H1 (cell line): ENCODE measurements around the gene MELTF. TPM values are rescaled to one million over a fixed set of nuclear protein-coding genes. Genes with fewer than 3 reads are reported as not detected.

Experiments
- POU5F1 ChIP-seq: IDR thresholded peaks from 2 replicates; pipeline ENCODE4 v1.6.1; 2011; ENCODE audit warnings: low read depth, mild to moderate bottlenecking, low read length, moderate library complexity
- RBBP5 ChIP-seq: IDR thresholded peaks from 2 replicates; pipeline ENCODE4 v1.7.1; 2012; ENCODE audit warnings: low read depth, mild to moderate bottlenecking, inconsistent platforms, low read length, moderate library complexity, borderline replicate concordance
- RFX5 ChIP-seq: IDR thresholded peaks from 2 replicates; pipeline ENCODE4 v1.6.1; 2011; ENCODE audit warnings: low read depth, low read length, improper control_type of control experiment, borderline replicate concordance
- SAP30 ChIP-seq: fragments of 300-600 bp; sonication (generic); IDR thresholded peaks from 2 replicates; pipeline ENCODE4 v1.7.1; 2012; ENCODE audit warnings: low read length, moderate library complexity, mild to moderate bottlenecking, inconsistent platforms; ENCODE audit not compliant: insufficient read depth, insufficient replicate concordance
- ZNF274 ChIP-seq: IDR thresholded peaks from 2 replicates; pipeline ENCODE4 v1.7.0; 2012; ENCODE audit warnings: low read length, borderline replicate concordance; ENCODE audit errors: extremely low read depth
- polyA plus RNA-seq, 7 experiments: library from polyadenylated mRNA; depleted of rRNA in 3 of 7; stranded (reverse) in 5 of 7; unstranded in 2 of 7; fragments of >200 nt in 5 of 7; fragments of 200-250 nt in 2 of 7; gene quantifications; 1 replicate in 5 of 7; 2 replicates in 1 of 7; 4 replicates in 1 of 7; pipeline versions ENCODE4 v1.2.1 to v1.2.3, GENCODE V29; 2011 to 2013; ENCODE audit warnings: missing spikeins in 2 of 7, mixed read lengths in 2 of 7
- total RNA-seq: library from RNA; stranded (reverse); fragmentation: NEBNext Ultra II Directional; extraction: Animal tissue kit (Norgen Biotek cat#: 25700); gene quantifications from 2 replicates; pipeline ENCODE4 v1.2.1, GENCODE V29; 2021
- TF ChIP-seq, protein P1 (sequence below): IDR thresholded peaks from 2 replicates; pipeline ENCODE4 v1.6.1; 2012; ENCODE audit warnings: inconsistent platforms

The MELTF gene
- total and polyA plus RNA-seq, 2 of the 8 experiments (the other 6 are each of a cell fraction or from before 2014, with no cell fraction given) = 1.7 to 3.5 TPM

GRCh38 chr3:197031315-197032285 is 2.0 kb upstream of the MELTF start (continued):
- TF ChIP-seq, protein P1, sequence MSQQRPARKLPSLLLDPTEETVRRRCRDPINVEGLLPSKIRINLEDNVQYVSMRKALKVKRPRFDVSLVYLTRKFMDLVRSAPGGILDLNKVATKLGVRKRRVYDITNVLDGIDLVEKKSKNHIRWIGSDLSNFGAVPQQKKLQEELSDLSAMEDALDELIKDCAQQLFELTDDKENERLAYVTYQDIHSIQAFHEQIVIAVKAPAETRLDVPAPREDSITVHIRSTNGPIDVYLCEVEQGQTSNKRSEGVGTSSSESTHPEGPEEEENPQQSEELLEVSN = no peak
- TF ChIP-seq ZNF274 (no peak), RBBP5 (no peak), RFX5 (no peak), POU5F1 (no peak), SAP30 (no peak)
